Fibroblast of villous mesenchyme (primary cell): ENCODE measurements around the gene CAMK2N1. TPM values are rescaled to one million over a fixed set of nuclear protein-coding genes. Genes with fewer than 3 reads are reported as not detected.

ENCODE experiments used
- DNase-seq: peaks from one replicate; pipeline ENCODE4 v3.0.0-alpha.2; 2010; ENCODE audit warnings: low read depth
- H3K4me3 ChIP-seq: 2 replicates; pipeline ENCODE4 v1.5.1; 2011; ENCODE audit warnings: low read depth, mild to moderate bottlenecking, low read length
- total RNA-seq: library from RNA; depleted of rRNA; stranded (reverse); fragments of >200 nt; gene quantifications from 2 replicates; pipeline ENCODE4 v1.2.3, GENCODE V29; 2012
- TF ChIP-seq, protein P1 (sequence below): IDR thresholded peaks from 2 replicates; pipeline ENCODE4 v1.5.1; 2012; ENCODE audit warnings: low read depth, mild to moderate bottlenecking, low read length; ENCODE audit not compliant: insufficient read depth

Gene CAMK2N1
- total RNA-seq, 1 donor: 9.5 TPM

DNA sequence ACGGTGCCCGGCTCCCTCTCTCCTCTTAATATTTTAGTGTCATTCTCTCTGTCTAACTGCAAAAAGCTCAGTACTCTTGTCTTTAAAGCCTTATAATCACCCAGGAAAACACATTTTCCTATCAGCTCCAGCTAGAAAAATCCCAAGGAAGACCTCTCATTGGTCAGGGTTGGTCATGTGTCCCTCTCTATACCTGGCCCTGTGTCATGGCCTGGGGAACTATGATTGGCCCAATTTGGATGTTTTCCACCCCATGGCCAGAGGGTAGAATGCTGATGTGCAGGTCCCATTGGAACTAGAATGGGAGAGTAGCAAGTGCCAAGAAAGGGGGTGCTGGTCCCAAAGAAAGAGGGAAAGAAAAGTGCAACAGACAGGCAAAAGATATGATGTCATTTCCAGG is 27.3 kb downstream of the CAMK2N1 start:
- no peak overlapping the region for H3K4me3 ChIP-seq
- TF ChIP-seq, protein P1, sequence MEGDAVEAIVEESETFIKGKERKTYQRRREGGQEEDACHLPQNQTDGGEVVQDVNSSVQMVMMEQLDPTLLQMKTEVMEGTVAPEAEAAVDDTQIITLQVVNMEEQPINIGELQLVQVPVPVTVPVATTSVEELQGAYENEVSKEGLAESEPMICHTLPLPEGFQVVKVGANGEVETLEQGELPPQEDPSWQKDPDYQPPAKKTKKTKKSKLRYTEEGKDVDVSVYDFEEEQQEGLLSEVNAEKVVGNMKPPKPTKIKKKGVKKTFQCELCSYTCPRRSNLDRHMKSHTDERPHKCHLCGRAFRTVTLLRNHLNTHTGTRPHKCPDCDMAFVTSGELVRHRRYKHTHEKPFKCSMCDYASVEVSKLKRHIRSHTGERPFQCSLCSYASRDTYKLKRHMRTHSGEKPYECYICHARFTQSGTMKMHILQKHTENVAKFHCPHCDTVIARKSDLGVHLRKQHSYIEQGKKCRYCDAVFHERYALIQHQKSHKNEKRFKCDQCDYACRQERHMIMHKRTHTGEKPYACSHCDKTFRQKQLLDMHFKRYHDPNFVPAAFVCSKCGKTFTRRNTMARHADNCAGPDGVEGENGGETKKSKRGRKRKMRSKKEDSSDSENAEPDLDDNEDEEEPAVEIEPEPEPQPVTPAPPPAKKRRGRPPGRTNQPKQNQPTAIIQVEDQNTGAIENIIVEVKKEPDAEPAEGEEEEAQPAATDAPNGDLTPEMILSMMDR: no peak
- no peak for DNase-seq

DNA sequence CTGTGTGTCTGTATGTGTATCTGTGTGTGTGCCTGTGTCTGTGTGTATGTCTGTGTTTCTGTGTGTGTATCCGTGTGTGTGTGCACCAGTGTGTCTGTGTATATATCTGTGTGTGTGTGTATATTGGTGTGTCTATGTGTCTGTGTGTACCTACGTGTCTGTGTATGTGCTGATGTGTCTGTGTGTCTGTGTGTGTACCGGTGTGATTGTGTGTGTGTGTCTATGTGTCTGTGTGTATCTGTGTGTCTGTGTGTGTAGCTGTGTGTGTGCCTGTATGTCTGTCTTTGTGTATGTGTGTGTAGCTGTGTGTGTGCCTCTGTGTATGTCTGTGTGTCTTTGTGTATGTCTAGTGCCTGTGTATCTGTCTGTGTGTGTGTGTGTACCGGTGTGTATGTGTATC is 32.0 kb downstream of the CAMK2N1 start:
- TF ChIP-seq, protein P1: no peak
- DNase-seq: no peak
- no peak overlapping the region for H3K4me3 ChIP-seq

DNA sequence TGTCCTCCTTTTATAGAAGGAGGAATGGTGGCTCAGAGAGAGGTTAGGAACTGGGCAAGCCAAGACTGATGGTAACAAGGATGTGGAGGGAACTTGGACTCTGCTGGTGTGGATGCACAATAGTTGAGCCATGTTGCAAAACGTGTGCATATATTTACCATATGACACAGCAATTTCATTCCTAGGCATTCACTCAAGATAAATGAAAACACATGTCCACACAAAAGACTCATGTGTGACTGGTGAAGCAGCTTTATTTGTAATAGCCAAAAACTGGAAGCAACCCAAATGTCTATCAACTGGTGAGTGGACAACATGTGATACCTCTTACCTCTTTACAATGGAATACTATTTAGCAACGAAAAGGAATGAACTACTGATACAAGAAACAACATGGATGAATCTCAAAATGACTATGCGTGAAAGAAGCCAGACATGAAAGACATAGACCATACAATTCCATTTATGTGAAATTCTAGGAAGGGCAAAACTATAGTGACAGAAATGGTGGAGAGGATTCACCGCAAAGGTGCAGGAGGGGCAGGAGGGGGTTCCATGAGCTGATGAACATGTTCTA is 36.2 kb downstream of the CAMK2N1 start:
- peak; percentile 13 for DNase-seq
- TF ChIP-seq, protein P1: no peak
- no peak overlapping the region for H3K4me3 ChIP-seq

DNA sequence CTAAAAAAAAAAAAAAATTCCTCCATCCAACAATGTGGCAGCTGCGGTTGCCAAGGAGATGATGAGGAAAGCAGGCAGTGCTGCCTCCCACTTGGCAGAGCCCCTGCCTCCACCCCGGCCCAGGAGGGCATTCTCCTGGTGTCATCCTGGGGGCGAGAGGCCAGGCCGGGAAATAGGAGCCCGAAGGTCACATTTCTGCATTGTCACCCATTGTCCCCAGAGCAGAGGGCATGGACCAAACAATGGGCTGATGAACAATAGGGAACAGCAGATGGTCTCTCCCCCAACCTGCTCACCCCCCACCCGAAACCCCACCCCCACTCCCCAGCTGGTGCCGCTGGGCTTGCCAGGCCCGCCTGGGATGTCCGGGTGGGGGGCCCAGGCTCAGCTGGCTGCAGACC is 37.3 kb downstream of the CAMK2N1 start:
- no peak for DNase-seq
- H3K4me3 ChIP-seq: no peak overlapping the region
- TF ChIP-seq, protein P1: no peak

DNA sequence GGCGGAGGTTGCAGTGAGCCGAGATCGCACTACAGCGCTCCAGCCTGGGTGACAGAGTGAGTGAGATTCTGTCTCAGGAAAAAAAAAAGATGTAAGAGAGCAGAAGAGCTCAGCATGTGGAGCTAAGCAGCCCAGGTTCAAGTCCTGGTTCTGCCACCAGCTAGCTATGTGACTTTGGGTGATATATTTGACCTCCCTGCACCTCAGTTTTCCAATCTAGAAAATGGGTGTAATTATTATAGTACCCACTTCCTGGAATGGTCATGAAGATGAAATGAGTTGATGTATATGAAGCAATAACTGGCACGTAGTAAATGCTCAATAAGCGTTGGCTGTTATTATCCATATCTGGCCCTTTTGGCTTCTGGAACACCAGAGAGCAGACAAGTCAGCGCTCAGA is 38.2 kb downstream of the CAMK2N1 start:
- TF ChIP-seq, protein P1: no peak
- DNase-seq: no peak
- H3K4me3 ChIP-seq: no peak overlapping the region

DNA sequence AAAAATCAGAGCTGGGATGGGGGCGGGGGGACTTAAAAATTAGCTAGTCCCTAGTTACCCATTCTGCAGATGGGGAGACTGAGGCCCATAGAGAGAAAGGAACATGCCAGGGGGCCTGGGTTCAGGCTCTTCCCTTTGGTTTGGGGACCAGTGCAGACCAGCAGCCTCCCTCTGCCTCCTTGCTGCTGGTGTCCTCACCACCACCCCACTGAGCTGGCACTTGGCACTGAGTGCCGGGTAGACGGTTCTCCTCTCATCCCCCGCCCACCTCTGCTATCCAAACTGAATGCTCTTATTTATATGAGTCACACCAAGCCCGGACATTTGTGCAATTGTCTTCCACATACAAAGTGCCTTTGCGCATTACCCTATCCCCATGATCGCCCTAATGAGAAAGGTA is 39.2 kb downstream of the CAMK2N1 start:
- TF ChIP-seq, protein P1: no peak
- no peak for DNase-seq
- H3K4me3 ChIP-seq: no peak overlapping the region

DNA sequence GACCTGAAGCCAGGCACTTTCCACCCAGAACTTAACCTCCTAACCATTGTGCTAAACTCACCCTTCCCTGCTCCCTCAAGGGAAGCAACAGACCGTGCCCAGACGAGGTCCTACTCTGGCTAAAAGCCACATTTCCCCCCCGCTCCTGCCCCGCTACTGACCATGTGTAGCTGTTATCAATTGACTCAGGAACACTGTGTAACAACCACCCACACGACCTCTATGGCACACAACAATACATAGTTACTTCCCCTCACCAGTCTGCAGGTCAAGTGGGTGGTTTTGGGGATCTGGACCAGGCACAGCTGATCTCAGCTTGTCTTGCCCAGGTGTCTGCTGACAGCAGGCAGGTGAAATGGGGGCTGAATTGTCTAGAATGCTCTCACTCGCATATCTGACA is 40.1 kb downstream of the CAMK2N1 start:
- no peak overlapping the region for H3K4me3 ChIP-seq
- DNase-seq: no peak
- TF ChIP-seq, protein P1: no peak
